KOPT-K1 (cell line): ENCODE results near the gene FATE1.

Source experiments
- H3K27ac ChIP-seq: fragments of 200-600 bp; sonication (generic); 2 replicates; pipeline ENCODE4 v1.5.1; 2016; ENCODE audit warnings: antibody characterized with exemption, mild to moderate bottlenecking, low read depth, low read length; ENCODE audit not compliant: poor library complexity, severe bottlenecking
- H3K36me3 ChIP-seq: fragments of 200-600 bp; sonication (generic); 2 replicates; pipeline ENCODE4 v1.5.1; 2017; ENCODE audit warnings: antibody characterized with exemption, mild to moderate bottlenecking, low read length, moderate library complexity; ENCODE audit not compliant: insufficient read depth
- H3K9me3 ChIP-seq: fragments of 200-600 bp; sonication (generic); 2 replicates; pipeline ENCODE4 v1.5.1; 2017; ENCODE audit warnings: antibody characterized with exemption, low read length, mild to moderate bottlenecking; ENCODE audit not compliant: insufficient read depth, poor library complexity, severe bottlenecking

FATE1 gene

DNA sequence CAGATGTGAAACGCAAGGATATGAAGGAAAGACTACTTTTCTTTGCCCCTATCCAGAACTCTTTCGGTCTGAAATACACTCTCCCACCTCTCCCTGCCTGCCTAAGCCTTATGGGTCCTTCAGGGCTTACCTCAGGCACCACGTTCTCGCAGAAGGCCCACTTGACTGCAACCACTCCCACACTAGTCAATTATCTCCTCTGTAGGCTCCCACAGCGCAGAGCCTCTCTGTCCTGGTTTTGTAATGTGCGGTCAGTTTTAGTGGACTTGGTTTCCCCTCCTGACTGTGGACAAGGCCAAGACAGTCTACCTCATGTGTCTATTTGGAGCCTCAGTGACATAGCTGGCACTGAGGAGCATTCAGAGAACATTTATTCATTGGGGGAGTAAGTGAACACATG is 29.8 kb downstream of the FATE1 start:
- no peaks in the 10 kb centered on the region for H3K9me3 ChIP-seq
- no peak overlapping the region for H3K27ac ChIP-seq
- no peaks in the 10 kb centered on the region for H3K36me3 ChIP-seq

DNA sequence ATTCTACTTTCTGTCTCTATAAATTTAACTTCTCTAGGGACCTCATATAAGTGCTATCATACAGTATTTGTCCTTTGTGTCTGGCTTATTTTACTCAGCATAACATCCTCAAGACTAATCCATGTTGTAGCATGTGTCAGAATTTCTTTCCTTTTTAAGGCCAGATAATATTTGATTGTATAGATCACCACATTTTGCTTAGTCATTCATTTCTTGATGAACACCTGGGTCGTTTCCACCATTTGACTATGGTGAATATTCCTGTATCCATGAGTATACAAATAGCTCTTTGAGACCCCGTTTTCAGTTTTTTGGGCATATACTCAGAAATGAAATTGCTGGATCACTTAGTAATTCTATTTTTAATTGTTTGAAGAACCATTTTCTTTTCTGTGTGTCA is 30.7 kb downstream of the FATE1 start:
- H3K36me3 ChIP-seq = no peaks in the 10 kb centered on the region
- no peaks in the 10 kb centered on the region for H3K9me3 ChIP-seq
- H3K27ac ChIP-seq = no peak overlapping the region

DNA sequence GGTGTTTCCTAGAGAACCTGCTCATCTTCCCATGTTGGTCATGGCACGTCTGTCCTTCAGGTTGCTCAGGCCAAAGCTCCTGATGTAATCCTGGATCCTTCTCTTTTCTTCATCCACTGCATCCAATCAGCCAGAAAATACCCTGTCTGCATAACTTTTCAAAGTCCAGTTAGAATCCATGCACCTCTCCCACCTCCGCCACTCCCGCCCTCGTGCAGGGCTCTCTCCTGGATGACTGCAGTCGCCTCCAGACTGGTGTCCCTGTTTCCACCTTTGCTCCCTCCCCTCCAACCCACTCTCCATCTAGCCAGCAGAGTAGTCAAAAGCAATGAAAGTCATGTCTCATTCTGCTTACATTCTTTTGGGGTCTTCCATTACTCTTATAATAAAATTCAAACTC is 34.7 kb downstream of the FATE1 start:
- Histone ChIP-seq H3K36me3 (no peaks in the 10 kb centered on the region), H3K27ac (no peak overlapping the region), H3K9me3 (no peaks in the 10 kb centered on the region)

DNA sequence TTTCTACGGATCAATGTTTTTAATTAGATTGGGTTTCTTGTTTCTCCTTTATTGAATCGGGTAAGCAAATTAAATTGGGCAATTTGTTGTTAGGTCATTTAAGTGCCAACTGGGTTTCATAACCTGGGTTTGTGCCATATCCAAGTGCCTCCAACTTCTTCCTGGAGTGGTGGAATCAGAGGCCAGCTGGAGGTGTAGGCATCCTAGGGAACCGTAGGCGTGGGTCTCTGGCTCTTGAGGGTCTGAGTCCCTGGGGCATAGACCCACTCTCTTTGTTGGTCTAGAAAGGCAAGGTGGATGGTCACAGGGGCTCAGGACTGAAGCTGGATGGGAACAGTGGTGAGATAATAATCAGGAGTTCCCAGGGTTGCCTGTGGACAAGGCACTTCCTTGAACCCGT is 37.0 kb downstream of the FATE1 start:
- no peaks in the 10 kb centered on the region for H3K9me3 ChIP-seq
- no peak overlapping the region for H3K27ac ChIP-seq
- H3K36me3 ChIP-seq = no peaks in the 10 kb centered on the region

DNA sequence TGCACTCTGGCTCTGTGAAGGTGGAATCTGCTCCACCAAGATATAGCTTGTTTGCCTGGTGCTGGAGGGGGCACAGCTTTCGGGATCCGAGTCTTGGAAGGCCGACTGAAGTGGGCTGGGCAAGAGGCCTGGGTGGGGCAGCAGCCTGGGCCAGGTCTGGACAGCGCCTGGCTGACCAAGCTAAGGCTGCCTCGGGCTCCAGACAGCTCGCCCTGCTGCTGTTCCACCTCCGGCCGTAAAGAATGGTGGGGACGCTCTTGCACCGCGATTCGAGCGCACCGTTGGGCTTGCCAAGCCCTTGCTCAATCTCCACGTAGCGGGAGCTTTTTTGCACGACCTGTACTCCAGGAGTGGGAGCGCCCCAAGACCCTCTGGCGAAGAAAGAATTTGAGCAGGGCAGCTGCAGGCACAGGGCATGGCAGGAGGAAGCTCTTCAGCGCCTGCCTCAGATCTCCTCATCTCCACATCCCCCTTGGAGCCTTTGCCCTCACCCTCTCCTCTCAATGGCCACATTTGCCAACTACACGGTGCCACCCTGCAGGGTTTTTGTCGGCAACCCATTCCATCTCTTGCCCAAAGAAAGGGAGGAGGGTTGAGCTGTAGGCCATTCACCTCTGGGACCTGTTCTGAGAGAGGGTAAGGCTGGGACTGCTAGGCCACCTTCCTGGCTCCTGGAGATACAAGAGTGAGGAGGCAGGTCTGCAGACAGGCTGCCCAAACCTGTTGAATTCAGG is 37.6 kb downstream of the FATE1 start:
- H3K36me3 ChIP-seq = no peaks in the 10 kb centered on the region
- H3K27ac ChIP-seq = no peak overlapping the region
- H3K9me3 ChIP-seq = no peaks in the 10 kb centered on the region

DNA sequence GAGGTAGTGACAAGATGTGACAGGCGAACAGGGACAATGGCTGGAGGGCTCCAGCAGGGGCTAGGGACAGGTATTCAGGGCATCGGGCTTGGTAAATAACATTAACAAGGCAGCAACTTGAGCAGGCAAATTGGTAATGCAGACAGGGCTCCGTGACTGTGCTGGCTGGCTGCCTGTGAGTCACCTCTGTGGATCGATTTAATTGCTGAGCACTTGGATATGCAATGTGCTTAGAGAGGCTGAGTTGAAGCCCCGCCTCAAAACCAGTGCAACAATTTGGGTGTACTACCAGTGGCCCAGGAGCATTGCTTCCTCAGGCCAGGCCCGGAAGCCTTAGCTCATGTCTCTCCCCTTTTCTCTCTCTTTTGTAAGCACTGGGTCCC is 38.2 kb downstream of the FATE1 start:
- Histone ChIP-seq H3K27ac (no peak overlapping the region), H3K9me3 (no peaks in the 10 kb centered on the region), H3K36me3 (no peaks in the 10 kb centered on the region)

DNA sequence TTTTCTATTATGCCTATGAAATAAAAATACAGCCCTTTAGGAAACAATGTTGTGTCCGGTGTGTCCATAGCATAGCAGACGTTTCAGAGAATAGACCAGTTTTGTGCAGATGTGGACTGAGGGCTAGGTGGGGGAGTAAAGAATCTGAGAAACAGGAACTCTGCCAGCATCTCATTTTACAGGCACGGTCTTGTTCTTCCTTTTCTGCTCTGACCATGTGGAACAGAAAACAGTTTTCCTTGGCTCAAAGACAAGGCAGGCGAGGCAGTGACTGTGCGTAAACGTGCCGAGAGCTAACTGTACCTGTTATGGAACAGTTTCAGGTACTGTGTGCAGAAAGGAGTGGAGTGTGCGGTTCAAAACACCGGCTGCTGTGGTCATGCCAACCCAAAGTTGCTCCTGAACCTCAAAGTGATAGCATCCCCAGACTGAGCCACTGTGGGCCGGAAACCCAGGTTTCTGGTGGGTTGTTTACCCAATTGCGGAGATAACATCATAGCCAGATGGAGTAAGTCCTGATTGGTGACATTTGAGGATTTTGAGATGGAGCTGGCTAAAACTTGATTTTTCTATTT is 38.9 kb downstream of the FATE1 start:
- H3K36me3 ChIP-seq = no peaks in the 10 kb centered on the region
- no peaks in the 10 kb centered on the region for H3K9me3 ChIP-seq
- H3K27ac ChIP-seq = no peak overlapping the region

DNA sequence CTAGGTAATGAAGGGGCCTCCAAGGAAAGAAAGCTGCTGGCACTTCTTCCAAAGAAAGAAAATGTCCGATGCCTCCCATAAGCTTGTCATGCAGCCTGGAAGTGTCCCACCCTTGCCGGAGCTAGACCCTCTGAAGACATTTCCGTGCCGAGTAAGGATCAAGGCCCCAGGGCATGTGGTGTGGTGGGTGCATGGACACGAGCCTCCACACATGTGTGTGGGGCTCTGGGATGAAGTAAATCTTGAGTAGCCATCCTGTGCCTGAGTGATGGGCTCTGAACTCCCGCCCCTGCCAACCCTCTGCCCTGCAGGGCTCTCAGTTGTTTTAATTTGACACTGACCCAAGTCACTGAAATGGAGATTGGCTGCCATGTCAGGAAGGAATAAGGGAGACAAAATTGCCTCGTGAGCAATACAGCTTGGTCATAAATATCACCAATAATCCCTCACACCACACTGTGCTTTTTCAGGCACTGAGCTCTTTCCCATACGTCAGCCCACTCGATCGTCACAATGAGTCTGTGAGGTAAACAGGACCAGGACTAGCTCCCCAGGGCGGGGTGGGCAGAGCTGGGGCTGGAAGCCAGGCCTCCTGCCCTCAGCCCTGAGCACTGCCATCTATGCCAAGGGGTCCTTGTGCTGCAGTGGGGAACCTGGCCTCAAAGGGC is 43.3 kb downstream of the FATE1 start:
- H3K36me3 ChIP-seq = no peaks in the 10 kb centered on the region
- H3K9me3 ChIP-seq = no peaks in the 10 kb centered on the region
- H3K27ac ChIP-seq = no peak overlapping the region

DNA sequence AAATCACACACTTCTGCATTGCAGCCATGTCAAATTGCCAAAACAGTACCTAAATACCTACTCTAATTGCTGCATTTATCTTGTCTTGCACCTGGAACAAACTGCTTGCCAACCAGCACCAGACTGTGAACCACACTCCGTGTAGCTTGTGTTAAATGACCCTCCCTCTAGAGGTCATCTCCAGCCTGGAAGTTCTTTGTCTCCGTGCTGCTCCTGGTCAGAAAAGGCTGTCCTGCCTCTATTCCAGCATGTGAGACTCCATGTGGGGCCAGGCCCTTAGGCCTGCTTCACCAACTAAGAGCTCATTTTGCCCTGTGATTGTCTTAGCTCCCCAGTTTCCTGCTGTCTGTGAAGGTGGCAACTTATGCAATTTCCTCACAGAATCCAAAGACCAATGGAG is 47.0 kb downstream of the FATE1 start:
- Histone ChIP-seq H3K36me3 (no peaks in the 10 kb centered on the region), H3K9me3 (no peaks in the 10 kb centered on the region)

DNA sequence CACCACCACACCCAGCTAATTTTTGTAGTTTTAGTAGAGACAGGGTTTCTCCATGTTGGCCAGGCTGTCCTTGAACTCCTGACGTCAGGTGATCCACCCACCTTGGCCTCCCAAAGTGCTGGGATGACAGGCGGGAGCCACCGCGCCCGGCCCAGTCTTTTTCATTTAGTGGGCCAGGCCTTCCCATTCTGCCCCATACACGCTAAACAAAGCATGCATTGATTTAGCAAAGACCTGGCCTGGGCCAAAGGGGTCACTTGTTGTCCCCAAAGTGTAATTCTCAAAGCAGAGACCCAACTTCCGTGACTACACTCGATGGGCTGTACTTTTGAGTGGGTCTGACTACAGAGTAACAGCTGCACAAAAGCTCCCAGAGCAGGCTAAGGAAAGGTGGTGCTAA is 47.9 kb downstream of the FATE1 start:
- no peaks in the 10 kb centered on the region for H3K36me3 ChIP-seq
- H3K9me3 ChIP-seq = no peaks in the 10 kb centered on the region
- H3K27ac ChIP-seq = no peak overlapping the region

More for the DNA sequence above, 47.0 kb downstream of the FATE1 start:
- no peak overlapping the region for H3K27ac ChIP-seq

DNA sequence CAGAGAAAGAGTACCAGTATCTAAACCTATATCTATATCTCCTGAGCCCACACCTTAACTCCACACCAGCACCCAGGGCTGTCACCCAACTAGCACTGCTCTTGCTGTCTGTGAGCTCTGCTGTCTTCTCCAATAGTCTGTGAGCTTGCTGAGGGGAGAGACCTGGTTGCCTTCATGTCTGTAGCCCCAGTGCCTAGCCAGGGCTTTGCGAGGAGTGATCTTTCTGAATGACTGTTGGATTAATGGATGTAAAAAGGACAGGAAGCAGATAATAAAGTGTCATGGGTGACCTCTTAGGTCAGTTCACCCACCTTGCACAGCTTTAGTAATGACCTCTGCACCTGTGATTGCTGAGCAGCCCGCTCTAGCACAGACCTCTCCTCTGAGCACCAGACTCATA is 49.2 kb downstream of the FATE1 start:
- Histone ChIP-seq H3K36me3 (no peaks in the 10 kb centered on the region), H3K27ac (no peak overlapping the region), H3K9me3 (no peaks in the 10 kb centered on the region)

DNA sequence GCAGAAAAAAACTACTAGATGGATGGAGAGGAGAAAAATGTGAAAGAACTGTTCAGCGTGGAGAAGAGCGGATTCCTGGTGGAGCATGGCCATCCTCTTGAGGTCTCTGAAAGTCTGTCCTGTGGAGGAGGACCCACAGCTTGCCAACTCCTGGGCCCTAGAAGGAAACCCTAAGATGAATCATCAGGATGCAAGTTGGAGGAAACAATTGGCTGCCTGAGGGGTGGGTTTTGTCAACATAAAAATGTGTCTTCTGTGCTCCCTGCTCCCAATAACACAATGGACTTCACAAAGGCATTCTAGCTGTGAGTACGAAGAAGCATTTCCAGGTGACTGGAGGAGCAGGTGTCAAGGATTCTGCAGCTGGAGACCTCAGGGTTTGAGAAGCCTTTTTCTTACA is 55.9 kb downstream of the FATE1 start:
- Histone ChIP-seq H3K36me3 (no peaks in the 10 kb centered on the region), H3K27ac (no peak overlapping the region), H3K9me3 (no peaks in the 10 kb centered on the region)
